Osteoblast (primary cell): ENCODE results near the gene TRIM38. TPM values are rescaled to one million over a fixed set of nuclear protein-coding genes. Genes with fewer than 3 reads are reported as not detected.

Source experiments
- DNase-seq: peaks from one replicate; pipeline ENCODE4 v3.0.0; 2011; ENCODE audit warnings: low spot score, mixed read lengths; ENCODE audit not compliant: insufficient read length; ENCODE audit errors: missing footprints
- H2AFZ ChIP-seq: 2 replicates; pipeline ENCODE4 v1.6.0; 2011; ENCODE audit warnings: mild to moderate bottlenecking, low read length
- H3K27ac ChIP-seq: 2 replicates; pipeline ENCODE4 v1.5.1; 2011; ENCODE audit warnings: mild to moderate bottlenecking, low read depth, low read length, moderate library complexity
- H3K27me3 ChIP-seq: 2 replicates; pipeline ENCODE4 v1.6.0; 2012; ENCODE audit warnings: mild to moderate bottlenecking, control low read depth, inconsistent platforms, low read length, moderate library complexity; ENCODE audit not compliant: insufficient read depth
- H3K36me3 ChIP-seq: 2 replicates; pipeline ENCODE4 v1.5.1; 2011; ENCODE audit warnings: mild to moderate bottlenecking, low read length, control low read depth, moderate library complexity; ENCODE audit not compliant: insufficient read depth
- H3K4me1 ChIP-seq: 2 replicates; pipeline ENCODE4 v1.5.1; 2011; ENCODE audit warnings: mild to moderate bottlenecking, low read length, control low read depth, moderate library complexity; ENCODE audit not compliant: insufficient read depth
- H3K4me2 ChIP-seq: 2 replicates; pipeline ENCODE4 v1.6.0; 2011; ENCODE audit warnings: mild to moderate bottlenecking, low read length; ENCODE audit not compliant: insufficient read depth
- H3K4me3 ChIP-seq: fragments of 200-600 bp; sonication (generic); 3 replicates; pipeline ENCODE4 v1.5.1; 2012; ENCODE audit warnings: mild to moderate bottlenecking, low read length, inconsistent platforms; ENCODE audit not compliant: insufficient read depth
- H3K79me2 ChIP-seq: 2 replicates; pipeline ENCODE4 v1.6.0; 2012; ENCODE audit warnings: mild to moderate bottlenecking, low read length, control low read depth, inconsistent platforms; ENCODE audit not compliant: insufficient read depth
- H3K9me3 ChIP-seq: 2 replicates; pipeline ENCODE4 v1.5.1; 2011; ENCODE audit warnings: low read depth, low read length, control low read depth
- H4K20me1 ChIP-seq: 2 replicates; pipeline ENCODE4 v1.6.0; 2012; ENCODE audit warnings: mild to moderate bottlenecking, low read length, control low read depth; ENCODE audit not compliant: insufficient read depth
- CTCF ChIP-seq: IDR thresholded peaks from 2 replicates; pipeline ENCODE4 v1.5.1; 2011; ENCODE audit warnings: mild to moderate bottlenecking, low read depth, low read length, moderate library complexity; ENCODE audit errors: extremely low read depth
- total RNA-seq: library from RNA; depleted of rRNA; stranded (reverse); fragments of >200 nt; gene quantifications from 2 replicates; pipeline ENCODE4 v1.2.3, GENCODE V29; 2012

Gene TRIM38
- total RNA-seq, 1 donor = 13.0 TPM

GRCh38 chr6:25981568-25982263 lies 19.1 kb downstream of the TRIM38 start:
- no peaks in the 10 kb centered on the region for H3K27me3 ChIP-seq
- no peak overlapping the region for H3K4me2 ChIP-seq
- H3K27ac ChIP-seq = no peak overlapping the region
- H4K20me1 ChIP-seq = no peaks in the 10 kb centered on the region
- peaks cover 85% of the 10 kb centered on the region for H3K36me3 ChIP-seq
- DNase-seq = no peak
- no peaks in the 10 kb centered on the region for H3K4me1 ChIP-seq
- TF ChIP-seq CTCF = no peak
- no peak overlapping the region for H2AFZ ChIP-seq
- H3K4me3 ChIP-seq = no peak overlapping the region
- no peaks in the 10 kb centered on the region for H3K79me2 ChIP-seq
- H3K9me3 ChIP-seq = no peaks in the 10 kb centered on the region

GRCh38 chr6:25984265-25984664 lies 21.7 kb downstream of the TRIM38 start:
- Histone ChIP-seq H3K27ac (no peak overlapping the region), H3K4me1 (no peaks in the 10 kb centered on the region), H4K20me1 (no peaks in the 10 kb centered on the region), H3K4me2 (no peak overlapping the region), H3K79me2 (no peaks in the 10 kb centered on the region), H3K9me3 (no peaks in the 10 kb centered on the region), H3K36me3 (peaks cover 73% of the 10 kb centered on the region), H2AFZ (no peak overlapping the region), H3K27me3 (no peaks in the 10 kb centered on the region), H3K4me3 (no peak overlapping the region)
- TF ChIP-seq CTCF = no peak
- DNase-seq = no peak

GRCh38 chr6:25987845-25988244 lies 25.2 kb downstream of the TRIM38 start:
- Histone ChIP-seq H4K20me1 (no peaks in the 10 kb centered on the region), H3K4me3 (no peak overlapping the region), H3K79me2 (no peaks in the 10 kb centered on the region), H3K4me1 (peaks cover 3% of the 10 kb centered on the region), H3K27me3 (no peaks in the 10 kb centered on the region), H3K36me3 (peaks cover 41% of the 10 kb centered on the region), H3K27ac (no peak overlapping the region), H3K4me2 (no peak overlapping the region), H3K9me3 (no peaks in the 10 kb centered on the region), H2AFZ (no peak overlapping the region)
- TF ChIP-seq CTCF = no peak
- no peak for DNase-seq

GRCh38 chr6:25990172-25990873 lies 27.7 kb downstream of the TRIM38 start:
- no peak for DNase-seq
- TF ChIP-seq CTCF = no peak
- no peak overlapping the region for H3K27ac ChIP-seq

More at GRCh38 chr6:25990172-25990873, 27.7 kb downstream of the TRIM38 start:
- no peaks in the 10 kb centered on the region for H3K79me2 ChIP-seq
- H3K4me3 ChIP-seq = no peak overlapping the region
- no peaks in the 10 kb centered on the region for H3K9me3 ChIP-seq
- peaks cover 17% of the 10 kb centered on the region for H3K36me3 ChIP-seq
- no peaks in the 10 kb centered on the region for H3K27me3 ChIP-seq
- peaks cover 3% of the 10 kb centered on the region for H3K4me1 ChIP-seq
- no peak overlapping the region for H3K4me2 ChIP-seq
- H2AFZ ChIP-seq = no peak overlapping the region
- no peaks in the 10 kb centered on the region for H4K20me1 ChIP-seq
